H1 (cell line): ENCODE measurements around the gene UBAC1. TPM values are rescaled to one million over a fixed set of nuclear protein-coding genes. Genes with fewer than 3 reads are reported as not detected.
"Not testable (repeated sequence)": the region's sequence is repeated elsewhere in the genome, so short reads cannot be mapped to it uniquely, and the experiment has no call there.

Source experiments
- CTCF ChIA-PET: fragments of 300-600 bp; sonication (Branson Sonifier 250); formaldehyde crosslinking; loops from one replicate; lab custom pipeline; 2021; ENCODE audit not compliant: partially characterized antibody; lab: Charles Lee
- POLR2A ChIA-PET: fragments of 300-600 bp; sonication (Branson Sonifier 250); formaldehyde crosslinking; loops from one replicate; lab custom pipeline; 2021; ENCODE audit warnings: inconsistent platforms; ENCODE audit not compliant: partially characterized antibody; lab: Charles Lee
- DNase-seq, 2 experiments: peaks; one replicate each; pipeline versions ENCODE4 v3.0.0 to v3.0.0-alpha.2; 2010 to 2022; ENCODE audit warnings: low spot score in 2 of 2, low read depth in 1 of 2, mixed read lengths in 1 of 2
- FAIRE-seq: peaks from 2 replicates; lab custom pipeline; 2011; peaks lifted over from hg19 to GRCh38; lab: Jason Lieb, UNC
- H2AFZ ChIP-seq: 2 replicates; pipeline ENCODE4 v1.8.1; 2012; ENCODE audit warnings: low read length, inconsistent platforms
- H2AK5ac ChIP-seq: 2 replicates; pipeline ENCODE4 v1.6.1; 2013; ENCODE audit warnings: low read depth, low read length
- H2BK120ac ChIP-seq: replicated peaks from 2 replicates; pipeline ENCODE3; 2013; ENCODE audit warnings: low read depth, low read length, inconsistent platforms
- H2BK12ac ChIP-seq: 2 replicates; pipeline ENCODE4 v1.6.1; 2013; ENCODE audit warnings: low read depth, low read length
- H2BK15ac ChIP-seq: 2 replicates; pipeline ENCODE4 v1.6.1; 2013; ENCODE audit warnings: low read length
- H2BK20ac ChIP-seq: 2 replicates; pipeline ENCODE4 v1.6.1; 2013; ENCODE audit warnings: low read length
- H2BK5ac ChIP-seq: 2 replicates; pipeline ENCODE4 v1.6.1; 2013; ENCODE audit warnings: low read depth, low read length
- H3K14ac ChIP-seq: 2 replicates; pipeline ENCODE4 v1.6.1; 2013; ENCODE audit warnings: inconsistent platforms; ENCODE audit not compliant: insufficient read length
- H3K18ac ChIP-seq: 2 replicates; pipeline ENCODE4 v1.6.1; 2013; ENCODE audit warnings: low read length; ENCODE audit errors: extremely low read depth
- H3K23ac ChIP-seq: 2 replicates; pipeline ENCODE4 v1.6.1; 2013; ENCODE audit warnings: inconsistent platforms; ENCODE audit not compliant: insufficient read length
- H3K23me2 ChIP-seq: 2 replicates; pipeline ENCODE4 v1.6.1; 2013; ENCODE audit warnings: low read depth, low read length
- H3K27ac ChIP-seq: 2 replicates; pipeline ENCODE4 v1.6.1; 2011; ENCODE audit warnings: low read depth, low read length, inconsistent platforms
- H3K27me3 ChIP-seq, 4 experiments: replicated peaks in 1 of 4; 1 replicate in 1 of 4; 2 replicates in 3 of 4; pipeline versions ENCODE4 v1.6.1 to v1.8.1; 2011 to 2013; ENCODE audit warnings: low read length in 3 of 4, mild to moderate bottlenecking in 3 of 4, inconsistent platforms in 2 of 4, mixed read lengths in 2 of 4, moderate library complexity in 1 of 4; ENCODE audit not compliant: control insufficient read depth in 3 of 4, insufficient read depth in 3 of 4; ENCODE audit errors: extremely low read depth in 1 of 4
- H3K36me3 ChIP-seq, 4 experiments: 2 replicates each; pipeline versions ENCODE4 v1.6.1 to v1.8.1; 2011 to 2013; ENCODE audit warnings: mild to moderate bottlenecking in 4 of 4, low read length in 3 of 4, moderate library complexity in 2 of 4, control low read depth in 1 of 4, inconsistent platforms in 1 of 4; ENCODE audit not compliant: insufficient read depth in 4 of 4, control insufficient read depth in 2 of 4
- H3K4ac ChIP-seq: replicated peaks from 2 replicates; pipeline ENCODE3; 2013; ENCODE audit warnings: low read length, low read depth, mixed read lengths, inconsistent platforms; ENCODE audit not compliant: insufficient read length
- H3K4me1 ChIP-seq, 4 experiments: replicated peaks in 1 of 4; 1 replicate in 1 of 4; 2 replicates in 3 of 4; pipeline versions ENCODE4 v1.6.1 to v1.8.1; 2011 to 2013; ENCODE audit warnings: low read length in 3 of 4, inconsistent platforms in 2 of 4, mixed read lengths in 1 of 4; ENCODE audit not compliant: insufficient read depth in 4 of 4, control insufficient read depth in 3 of 4
- H3K4me2 ChIP-seq, 2 experiments: 2 replicates each; pipeline versions ENCODE4 v1.6.1 to v1.8.1; 2011 to 2013; ENCODE audit warnings: low read depth in 2 of 2, low read length in 2 of 2, control low read depth in 1 of 2, inconsistent platforms in 1 of 2, mild to moderate bottlenecking in 1 of 2; ENCODE audit not compliant: insufficient read depth in 1 of 2
- H3K4me3 ChIP-seq, 4 experiments: fragments of 200-600, 300-600 bp in 1 of 4; sonication (generic), shearing (Covaris generic), sonication (Bioruptor Twin) in 1 of 4; 2 replicates each; pipeline versions ENCODE4 v1.5.1 to v1.8.1; 2011 to 2016; ENCODE audit warnings: low read length in 4 of 4, low read depth in 3 of 4, control low read depth in 2 of 4, inconsistent platforms in 2 of 4, mild to moderate bottlenecking in 2 of 4, mixed read lengths in 1 of 4, moderate library complexity in 1 of 4; ENCODE audit not compliant: insufficient read depth in 2 of 4; ENCODE audit errors: extremely low read depth in 1 of 4
- H3K56ac ChIP-seq: replicated peaks from 2 replicates; pipeline ENCODE3; 2013; ENCODE audit warnings: low read depth, mild to moderate bottlenecking, mixed read lengths, low read length, inconsistent platforms; ENCODE audit not compliant: insufficient read length
- H3K79me1 ChIP-seq: 2 replicates; pipeline ENCODE4 v1.6.1; 2013; ENCODE audit warnings: low read depth, low read length, control low read depth
- H3K79me2 ChIP-seq, 2 experiments: 2 replicates each; pipeline versions ENCODE4 v1.6.1 to v1.8.1; 2012 to 2013; ENCODE audit warnings: low read length in 2 of 2, mild to moderate bottlenecking in 2 of 2, inconsistent platforms in 1 of 2; ENCODE audit not compliant: insufficient read depth in 2 of 2, control insufficient read depth in 1 of 2
- H3K9ac ChIP-seq, 4 experiments: replicated peaks in 1 of 4; 1 replicate in 1 of 4; 2 replicates in 3 of 4; pipeline versions ENCODE4 v1.6.1 to v1.8.1; 2011 to 2013; ENCODE audit warnings: low read depth in 3 of 4, low read length in 3 of 4, control low read depth in 2 of 4, mild to moderate bottlenecking in 2 of 4, moderate library complexity in 2 of 4, inconsistent platforms in 1 of 4; ENCODE audit errors: extremely low read depth in 1 of 4
- H3K9me3 ChIP-seq, 2 experiments: 2 replicates each; pipeline versions ENCODE4 v1.6.1 to v1.8.1; 2012 to 2013; ENCODE audit warnings: mild to moderate bottlenecking in 2 of 2, moderate library complexity in 2 of 2, control low read depth in 1 of 2, inconsistent platforms in 1 of 2, low read depth in 1 of 2, low read length in 1 of 2, mixed read lengths in 1 of 2; ENCODE audit not compliant: insufficient read depth in 2 of 2
- H4K20me1 ChIP-seq, 2 experiments: replicated peaks in 1 of 2; 2 replicates each; pipeline versions ENCODE3 to v1.8.1; 2011 to 2013; ENCODE audit warnings: inconsistent platforms in 2 of 2, low read length in 2 of 2, mild to moderate bottlenecking in 1 of 2; ENCODE audit not compliant: insufficient read depth in 2 of 2, control insufficient read depth in 1 of 2
- H4K5ac ChIP-seq: 2 replicates; pipeline ENCODE4 v1.6.1; 2013; ENCODE audit warnings: low read length, low read depth, mixed read lengths, inconsistent platforms; ENCODE audit not compliant: insufficient read length
- H4K8ac ChIP-seq: 2 replicates; pipeline ENCODE4 v1.8.0; 2013; ENCODE audit warnings: mild to moderate bottlenecking, moderate library complexity, low read length, inconsistent platforms; ENCODE audit not compliant: insufficient read depth; ENCODE audit errors: extremely low read depth
- H4K91ac ChIP-seq: replicated peaks from 2 replicates; pipeline ENCODE3; 2013; ENCODE audit warnings: low read length, mixed read lengths, inconsistent platforms; ENCODE audit not compliant: insufficient read length
- BCL11A ChIP-seq, 2 experiments: IDR thresholded peaks; one replicate each; pipeline ENCODE4 v1.6.1; 2011; ENCODE audit warnings: low read depth in 2 of 2, low read length in 2 of 2, mild to moderate bottlenecking in 2 of 2
- BRCA1 ChIP-seq: IDR thresholded peaks from 2 replicates; pipeline ENCODE4 v1.6.1; 2012; ENCODE audit warnings: low read depth, low read length, improper control_type of control experiment
- CBX8 ChIP-seq: fragments of 300-800, 300-1000 bp; sonication (generic); IDR thresholded peaks from 2 replicates; pipeline ENCODE4 v1.7.1; 2016; ENCODE audit warnings: low read depth, low read length, borderline replicate concordance
- CHD1 ChIP-seq: IDR thresholded peaks from 2 replicates; pipeline ENCODE4 v1.6.1; 2012; ENCODE audit warnings: low read depth, low read length, improper control_type of control experiment
- EZH2 ChIP-seq: fragments of 200-600 bp; sonication (generic); IDR thresholded peaks from 2 replicates; pipeline ENCODE4 v1.7.1; 2012; ENCODE audit warnings: low read depth, mild to moderate bottlenecking, moderate library complexity, low read length, inconsistent platforms; ENCODE audit not compliant: severe bottlenecking
- RFX5 ChIP-seq: IDR thresholded peaks from 2 replicates; pipeline ENCODE4 v1.6.1; 2011; ENCODE audit warnings: low read depth, low read length, improper control_type of control experiment, borderline replicate concordance
- SIX5 ChIP-seq: IDR thresholded peaks from 2 replicates; pipeline ENCODE4 v1.6.1; 2011; ENCODE audit warnings: mild to moderate bottlenecking, low read depth, low read length
- SP1 ChIP-seq: IDR thresholded peaks from 2 replicates; pipeline ENCODE4 v1.6.1; 2011; ENCODE audit warnings: low read depth, low read length
- TAF7 ChIP-seq: optimal IDR thresholded peaks from 2 replicates; pipeline ENCODE3; 2011; ENCODE audit warnings: low read depth, mild to moderate bottlenecking, inconsistent platforms, low read length, moderate library complexity, borderline replicate concordance
- WGBS, 2 experiments: shearing (Covaris generic) in 1 of 2; methylation state at CpG; one replicate each; pipeline versions ENCODE4 v1.1.6 to v1.1.7; 2013 to 2015; ENCODE audit warnings: low lambda C conversion rate in 2 of 2, mixed read lengths in 2 of 2, inconsistent platforms in 1 of 2, low coverage in 1 of 2, missing lambda C conversion rate in 1 of 2; ENCODE audit not compliant: insufficient replicate concordance in 2 of 2, insufficient coverage in 1 of 2, insufficient read length in 1 of 2; ENCODE audit errors: extremely low coverage in 1 of 2, missing lambda C conversion rate in 1 of 2; 5-methylcytosine and 5-hydroxymethylcytosine counted together
- polyA plus RNA-seq, 7 experiments: library from polyadenylated mRNA; depleted of rRNA in 3 of 7; stranded (reverse) in 5 of 7; unstranded in 2 of 7; fragments of >200 nt in 5 of 7; fragments of 200-250 nt in 2 of 7; gene quantifications; 1 replicate in 5 of 7; 2 replicates in 1 of 7; 4 replicates in 1 of 7; pipeline versions ENCODE4 v1.2.1 to v1.2.3, GENCODE V29; 2011 to 2013; ENCODE audit warnings: missing spikeins in 2 of 7, mixed read lengths in 2 of 7
- total RNA-seq: library from RNA; stranded (reverse); fragmentation: NEBNext Ultra II Directional; extraction: Animal tissue kit (Norgen Biotek cat#: 25700); gene quantifications from 2 replicates; pipeline ENCODE4 v1.2.1, GENCODE V29; 2021

The UBAC1 gene
- total and polyA plus RNA-seq, 2 of the 8 experiments (the other 6 are each of a cell fraction or from before 2014, with no cell fraction given): 59.3 to 85.2 TPM

- TF ChIP-seq RFX5 (no peak), SP1 (no peak), EZH2 (no peak), TAF7 (no peak), CBX8 (no peak), CHD1 (no peak), BCL11A (IDR thresholded peaks at IDR 0.05; ENCODE audit: low read depth in 2 of 2, low read length in 2 of 2) (no peak), SIX5 (no peak), BRCA1 (no peak)
Observed at GRCh38 chr9:135893104-135893503, 68.1 kb downstream of the UBAC1 start (continued).

GRCh38 chr9:135892327-135892726 is 68.8 kb downstream of the UBAC1 start:
- H3K27ac ChIP-seq, H3K9me3 ChIP-seq, H2BK15ac ChIP-seq, H3K14ac ChIP-seq, H3K4me3 ChIP-seq, DNase-seq, H3K18ac ChIP-seq, H3K9ac ChIP-seq, H3K27me3 ChIP-seq, H2BK120ac ChIP-seq, H2BK20ac ChIP-seq, CTCF ChIA-PET, FAIRE-seq, H2BK5ac ChIP-seq, H3K56ac ChIP-seq, H3K36me3 ChIP-seq, H3K23ac ChIP-seq, H4K8ac ChIP-seq, H2BK12ac ChIP-seq, H3K4me2 ChIP-seq, H4K5ac ChIP-seq, POLR2A ChIA-PET, H4K91ac ChIP-seq, H3K4ac ChIP-seq, H2AK5ac ChIP-seq, H3K23me2 ChIP-seq, H2AFZ ChIP-seq: not testable (repeated sequence)
- 99% methylated on average over 6 of the region's 6 CpGs; no CpG with 5 or more reads in 1 of the 2 experiments for WGBS, 2 experiments
- Histone ChIP-seq H4K20me1 (peaks cover 46 to 53% of the 10 kb centered on the region in 2 experiments), H3K79me1 (peaks cover 27% of the 10 kb centered on the region), H3K79me2 (peaks cover 61 to 100% of the 10 kb centered on the region in 2 experiments), H3K4me1 (peaks cover 3 to 44% (median 34%) of the 10 kb centered on the region in 4 experiments)
